ENCODE data around the gene HOXC10. TPM values are rescaled to one million over a fixed set of nuclear protein-coding genes. Genes with fewer than 3 reads are reported as not detected.

Gene HOXC10
- total RNA-seq, 1 donor from 2014 or later, result not detected

DNA sequence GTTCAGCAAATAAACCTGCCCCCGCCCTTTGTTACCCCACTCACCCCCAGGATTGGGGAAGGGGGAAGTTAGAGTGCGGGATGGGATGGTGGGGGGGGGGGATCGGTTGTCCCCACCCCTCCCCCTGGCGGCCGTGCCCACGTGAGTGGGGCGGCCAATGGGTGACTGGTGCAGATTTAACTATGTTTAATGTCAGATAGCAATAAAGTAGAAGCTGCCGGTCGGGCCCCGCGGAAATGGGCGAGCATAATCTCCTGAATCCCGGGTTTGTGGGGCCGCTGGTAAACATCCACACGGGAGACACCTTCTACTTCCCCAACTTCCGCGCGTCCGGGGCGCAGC is 30.3 kb upstream of the HOXC10 start, which contains the start of gene HOXC12:
Gene HOXC12 (plus strand): TSS at position 210 of the 342 bp plus-strand sequence. CDS start 27 bp downstream, at position 237.
- Mint-ChIP-seq H3K4me1 (ENCODE audit: unreplicated experiment) (peaks cover 8% of the 10 kb centered on the region), H3K4me3 (ENCODE audit: unreplicated experiment) (no peak within 1 kb of the TSS), H3K36me3 (ENCODE audit: unreplicated experiment) (no peaks in the 10 kb centered on the region), H3K27ac (ENCODE audit: unreplicated experiment) (no peak within 1 kb of the TSS), H3K27me3 (ENCODE audit: unreplicated experiment) (peaks cover 92% of the 10 kb centered on the region), H3K9me3 (ENCODE audit: unreplicated experiment) (no peaks in the 10 kb centered on the region)
- TF ChIP-seq, protein P1, sequence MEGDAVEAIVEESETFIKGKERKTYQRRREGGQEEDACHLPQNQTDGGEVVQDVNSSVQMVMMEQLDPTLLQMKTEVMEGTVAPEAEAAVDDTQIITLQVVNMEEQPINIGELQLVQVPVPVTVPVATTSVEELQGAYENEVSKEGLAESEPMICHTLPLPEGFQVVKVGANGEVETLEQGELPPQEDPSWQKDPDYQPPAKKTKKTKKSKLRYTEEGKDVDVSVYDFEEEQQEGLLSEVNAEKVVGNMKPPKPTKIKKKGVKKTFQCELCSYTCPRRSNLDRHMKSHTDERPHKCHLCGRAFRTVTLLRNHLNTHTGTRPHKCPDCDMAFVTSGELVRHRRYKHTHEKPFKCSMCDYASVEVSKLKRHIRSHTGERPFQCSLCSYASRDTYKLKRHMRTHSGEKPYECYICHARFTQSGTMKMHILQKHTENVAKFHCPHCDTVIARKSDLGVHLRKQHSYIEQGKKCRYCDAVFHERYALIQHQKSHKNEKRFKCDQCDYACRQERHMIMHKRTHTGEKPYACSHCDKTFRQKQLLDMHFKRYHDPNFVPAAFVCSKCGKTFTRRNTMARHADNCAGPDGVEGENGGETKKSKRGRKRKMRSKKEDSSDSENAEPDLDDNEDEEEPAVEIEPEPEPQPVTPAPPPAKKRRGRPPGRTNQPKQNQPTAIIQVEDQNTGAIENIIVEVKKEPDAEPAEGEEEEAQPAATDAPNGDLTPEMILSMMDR (IDR thresholded peaks at IDR 0.05), result no peak
- no peak for DNase-seq (ENCODE audit: extremely low spot score, unreplicated experiment)

DNA sequence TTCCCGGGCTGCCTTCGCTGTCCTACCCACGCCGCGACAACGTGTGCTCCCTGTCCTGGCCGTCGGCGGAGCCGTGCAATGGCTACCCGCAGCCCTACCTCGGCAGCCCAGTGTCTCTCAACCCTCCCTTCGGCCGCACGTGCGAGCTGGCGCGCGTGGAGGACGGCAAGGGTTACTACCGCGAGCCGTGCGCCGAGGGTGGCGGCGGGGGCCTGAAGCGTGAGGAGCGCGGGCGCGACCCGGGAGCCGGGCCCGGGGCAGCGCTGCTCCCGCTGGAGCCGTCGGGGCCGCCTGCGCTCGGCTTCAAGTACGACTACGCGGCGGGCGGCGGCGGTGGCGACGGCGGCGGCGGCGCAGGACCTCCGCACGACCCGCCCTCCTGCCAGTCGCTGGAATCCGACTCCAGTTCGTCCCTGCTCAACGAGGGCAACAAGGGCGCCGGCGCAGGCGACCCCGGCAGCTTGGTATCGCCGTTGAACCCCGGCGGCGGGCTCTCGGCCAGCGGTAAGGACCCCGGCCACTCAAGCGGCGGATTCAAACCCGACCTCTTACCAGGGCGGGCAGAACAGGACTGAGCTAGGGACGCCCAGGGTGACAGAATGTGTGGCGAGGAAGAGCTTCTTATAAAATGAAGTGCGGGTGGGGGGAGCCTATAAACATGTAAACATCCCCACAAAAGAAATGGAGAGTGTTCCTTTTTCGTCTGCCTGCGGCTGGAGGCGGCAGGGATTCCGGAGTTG is 29.7 kb upstream of the HOXC10 start:
- no peak overlapping the region for H3K27ac Mint-ChIP-seq (ENCODE audit: unreplicated experiment)
- H3K4me1 Mint-ChIP-seq (ENCODE audit: unreplicated experiment), result peaks cover 8% of the 10 kb centered on the region
- peaks cover 92% of the 10 kb centered on the region for H3K27me3 Mint-ChIP-seq (ENCODE audit: unreplicated experiment)
- H3K9me3 Mint-ChIP-seq (ENCODE audit: unreplicated experiment), result no peaks in the 10 kb centered on the region
- H3K36me3 Mint-ChIP-seq (ENCODE audit: unreplicated experiment), result no peaks in the 10 kb centered on the region
- H3K4me3 Mint-ChIP-seq (ENCODE audit: unreplicated experiment), result no peak overlapping the region
- DNase-seq (ENCODE audit: extremely low spot score, unreplicated experiment), result no peak
- TF ChIP-seq, protein P1 (IDR thresholded peaks at IDR 0.05), result no peak

DNA sequence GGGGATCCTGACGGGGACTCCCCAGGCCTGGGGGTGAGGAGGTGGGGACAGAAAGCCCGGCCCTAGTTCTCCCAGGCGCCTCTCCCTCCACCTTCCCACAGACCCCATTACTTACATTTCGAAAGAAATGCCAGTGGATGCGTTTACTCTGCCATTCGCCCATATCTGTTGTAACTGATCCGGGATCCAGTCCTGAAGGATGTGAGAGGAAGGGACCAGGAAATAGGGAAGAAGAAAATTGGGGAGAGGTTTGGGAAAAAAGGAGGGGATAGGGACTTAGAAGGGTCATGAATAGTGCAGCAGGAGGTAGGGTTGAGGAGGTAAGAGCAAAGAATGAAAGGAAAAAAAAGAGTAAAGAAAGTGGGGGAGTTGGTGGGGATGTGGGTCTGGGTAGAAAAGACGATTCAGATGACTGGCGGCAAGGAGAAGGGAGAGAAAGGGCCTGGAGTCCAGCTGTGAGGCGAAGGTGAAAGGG is 29.1 kb upstream of the HOXC10 start:
- no peaks in the 10 kb centered on the region for H3K36me3 Mint-ChIP-seq (ENCODE audit: unreplicated experiment)
- TF ChIP-seq, protein P1 (IDR thresholded peaks at IDR 0.05), result no peak
- no peak overlapping the region for H3K4me3 Mint-ChIP-seq (ENCODE audit: unreplicated experiment)
- H3K9me3 Mint-ChIP-seq (ENCODE audit: unreplicated experiment), result no peaks in the 10 kb centered on the region
- no peak overlapping the region for H3K27ac Mint-ChIP-seq (ENCODE audit: unreplicated experiment)
- peaks cover 92% of the 10 kb centered on the region for H3K27me3 Mint-ChIP-seq (ENCODE audit: unreplicated experiment)
- no peak for DNase-seq (ENCODE audit: extremely low spot score, unreplicated experiment)
- H3K4me1 Mint-ChIP-seq (ENCODE audit: unreplicated experiment), result peaks cover 8% of the 10 kb centered on the region

DNA sequence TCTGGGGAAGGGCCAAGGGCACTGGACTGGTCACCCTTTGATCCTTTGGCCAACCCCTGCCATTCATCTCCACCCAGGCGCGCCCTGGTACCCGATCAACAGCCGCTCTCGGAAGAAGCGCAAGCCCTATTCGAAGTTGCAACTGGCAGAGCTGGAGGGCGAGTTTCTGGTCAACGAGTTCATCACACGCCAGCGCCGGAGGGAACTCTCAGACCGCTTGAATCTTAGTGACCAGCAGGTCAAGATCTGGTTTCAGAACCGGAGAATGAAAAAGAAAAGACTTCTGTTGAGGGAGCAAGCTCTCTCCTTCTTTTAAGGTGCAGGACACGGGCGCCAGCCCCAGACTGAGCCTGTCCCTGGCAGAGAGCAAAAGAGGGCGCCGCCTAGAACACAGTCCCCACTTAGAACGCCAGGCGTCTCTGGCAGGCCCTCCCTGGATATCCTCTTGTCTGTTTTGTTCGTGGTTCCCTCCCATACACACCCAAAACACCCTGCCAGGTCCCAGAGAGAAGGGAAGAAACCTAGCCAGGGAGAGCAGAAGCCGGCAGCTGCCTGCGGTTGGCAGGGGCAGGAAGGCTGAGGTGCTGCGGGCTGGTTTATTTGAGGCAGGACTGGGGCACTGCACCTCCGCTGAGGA is 28.6 kb upstream of the HOXC10 start:
- no peak overlapping the region for H3K27ac Mint-ChIP-seq (ENCODE audit: unreplicated experiment)
- H3K4me3 Mint-ChIP-seq (ENCODE audit: unreplicated experiment), result no peak overlapping the region

More for the DNA sequence above, 28.6 kb upstream of the HOXC10 start:
- Mint-ChIP-seq H3K27me3 (ENCODE audit: unreplicated experiment) (peaks cover 88% of the 10 kb centered on the region), H3K36me3 (ENCODE audit: unreplicated experiment) (no peaks in the 10 kb centered on the region), H3K4me1 (ENCODE audit: unreplicated experiment) (peaks cover 6% of the 10 kb centered on the region), H3K9me3 (ENCODE audit: unreplicated experiment) (no peaks in the 10 kb centered on the region)
- TF ChIP-seq, protein P1 (IDR thresholded peaks at IDR 0.05), result no peak
- no peak for DNase-seq (ENCODE audit: extremely low spot score, unreplicated experiment)

Measured in osteocyte (in vitro differentiated cells).